ENCODE measurements around the gene CNPY3.
"Not testable (repeated sequence)": the region's sequence is repeated elsewhere in the genome, so short reads cannot be mapped to it uniquely, and the experiment has no call there.

The CNPY3 gene

GRCh38 chr6:42932412-42932811, 3.1 kb downstream of the CNPY3 start:
- H3K4me3 Mint-ChIP-seq, result peak overlapping the region; percentile 49
- H3K27me3 Mint-ChIP-seq, result no peaks in the 10 kb centered on the region
- H3K36me3 Mint-ChIP-seq (ENCODE audit: low read depth), result peaks cover 78% of the 10 kb centered on the region
- intact Hi-C loops (cut with micrococcal nuclease), result loop anchor here (5.0 kb wide), 1 partner anchor 50 kb away; the partner anchor contains the start of gene PPP2R5D
- peak overlapping the region; percentile 4 for H3K27ac Mint-ChIP-seq
- peaks cover 64% of the 10 kb centered on the region for H3K4me1 Mint-ChIP-seq (ENCODE audit: low read depth)
- H3K9me3 Mint-ChIP-seq, result no peaks in the 10 kb centered on the region

- peak overlapping the region; percentile 30 for H3K4me3 Mint-ChIP-seq
- no peaks in the 10 kb centered on the region for H3K27me3 Mint-ChIP-seq
- no peaks in the 10 kb centered on the region for H3K9me3 Mint-ChIP-seq
- peaks cover 86% of the 10 kb centered on the region for H3K36me3 Mint-ChIP-seq (ENCODE audit: low read depth)
- intact Hi-C loops (cut with micrococcal nuclease), result loop anchor here (5.0 kb wide), 1 partner anchor 49 kb away; the partner anchor contains the start of gene PPP2R5D
- peaks cover 68% of the 10 kb centered on the region for H3K4me1 Mint-ChIP-seq (ENCODE audit: low read depth)
- H3K27ac Mint-ChIP-seq, result no peak overlapping the region
Observed at GRCh38 chr6:42933205-42933604, 3.9 kb downstream of the CNPY3 start.

- peaks cover 96% of the 10 kb centered on the region for H3K36me3 Mint-ChIP-seq (ENCODE audit: low read depth)
- H3K27ac Mint-ChIP-seq, result no peak overlapping the region
- intact Hi-C loops (cut with micrococcal nuclease), result no loop called here
- no peaks in the 10 kb centered on the region for H3K9me3 Mint-ChIP-seq
- peaks cover 65% of the 10 kb centered on the region for H3K4me1 Mint-ChIP-seq (ENCODE audit: low read depth)
- no peaks in the 10 kb centered on the region for H3K27me3 Mint-ChIP-seq
- H3K4me3 Mint-ChIP-seq, result no peak overlapping the region
Observed at GRCh38 chr6:42935322-42935721, 6.0 kb downstream of the CNPY3 start.

- Mint-ChIP-seq H3K27me3 (no peaks in the 10 kb centered on the region), H3K4me3 (no peak overlapping the region), H3K4me1 (ENCODE audit: low read depth) (peaks cover 54% of the 10 kb centered on the region), H3K27ac (no peak overlapping the region), H3K36me3 (ENCODE audit: low read depth) (peaks cover 100% of the 10 kb centered on the region), H3K9me3 (no peaks in the 10 kb centered on the region)
- intact Hi-C loops (cut with micrococcal nuclease), result no loop called here
Observed at GRCh38 chr6:42936398-42936797, 7.1 kb downstream of the CNPY3 start.

- intact Hi-C loops (cut with micrococcal nuclease), result no loop called here
- H3K27ac Mint-ChIP-seq, result no peak overlapping the region
- H3K4me3 Mint-ChIP-seq, result no peak overlapping the region
- no peaks in the 10 kb centered on the region for H3K27me3 Mint-ChIP-seq
- H3K36me3 Mint-ChIP-seq (ENCODE audit: low read depth), result peaks cover 100% of the 10 kb centered on the region
- no peaks in the 10 kb centered on the region for H3K9me3 Mint-ChIP-seq
- H3K4me1 Mint-ChIP-seq (ENCODE audit: low read depth), result peaks cover 42% of the 10 kb centered on the region
Observed at GRCh38 chr6:42937548-42938427, 8.5 kb downstream of the CNPY3 start.

- H3K4me1 Mint-ChIP-seq (ENCODE audit: low read depth), result peaks cover 36% of the 10 kb centered on the region
- H3K4me3 Mint-ChIP-seq, result no peak overlapping the region
- H3K36me3 Mint-ChIP-seq (ENCODE audit: low read depth), result peaks cover 100% of the 10 kb centered on the region
- no peaks in the 10 kb centered on the region for H3K27me3 Mint-ChIP-seq
- no peak overlapping the region for H3K27ac Mint-ChIP-seq
- intact Hi-C loops (cut with micrococcal nuclease), result no loop called here
- H3K9me3 Mint-ChIP-seq, result no peaks in the 10 kb centered on the region
Observed at GRCh38 chr6:42938428-42938796, 9.1 kb downstream of the CNPY3 start.

GRCh38 chr6:42938987-42939809, 9.9 kb downstream of the CNPY3 start:
- Mint-ChIP-seq H3K36me3 (ENCODE audit: low read depth) (peaks cover 100% of the 10 kb centered on the region), H3K27ac (no peak overlapping the region), H3K9me3 (no peaks in the 10 kb centered on the region)

GRCh38 chr6:42939810-42940167, 10.5 kb downstream of the CNPY3 start:
- no peaks in the 10 kb centered on the region for H3K27me3 Mint-ChIP-seq
- H3K27ac Mint-ChIP-seq, result no peak overlapping the region
- H3K36me3 Mint-ChIP-seq (ENCODE audit: low read depth), result peaks cover 100% of the 10 kb centered on the region
- H3K9me3 Mint-ChIP-seq, result no peaks in the 10 kb centered on the region
- intact Hi-C loops (cut with micrococcal nuclease), result no loop called here
- peaks cover 24% of the 10 kb centered on the region for H3K4me1 Mint-ChIP-seq (ENCODE audit: low read depth)
- no peak overlapping the region for H3K4me3 Mint-ChIP-seq

More at GRCh38 chr6:42938987-42939809, 9.9 kb downstream of the CNPY3 start:
- H3K4me1 Mint-ChIP-seq (ENCODE audit: low read depth), result peaks cover 28% of the 10 kb centered on the region
- H3K27me3 Mint-ChIP-seq, result no peaks in the 10 kb centered on the region
- intact Hi-C loops (cut with micrococcal nuclease), result no loop called here
- H3K4me3 Mint-ChIP-seq, result no peak overlapping the region

- Mint-ChIP-seq H3K4me3 (no peak overlapping the region), H3K4me1 (ENCODE audit: low read depth) (peaks cover 19% of the 10 kb centered on the region), H3K27ac (no peak overlapping the region), H3K36me3 (ENCODE audit: low read depth) (peaks cover 100% of the 10 kb centered on the region), H3K27me3 (no peaks in the 10 kb centered on the region), H3K9me3 (no peaks in the 10 kb centered on the region)
- intact Hi-C loops (cut with micrococcal nuclease), result no loop called here
Observed at GRCh38 chr6:42940493-42941045, 11.3 kb downstream of the CNPY3 start.

- Mint-ChIP-seq H3K36me3 (ENCODE audit: low read depth) (peaks cover 98% of the 10 kb centered on the region), H3K4me1 (ENCODE audit: low read depth) (peaks cover 17% of the 10 kb centered on the region)
- H3K9me3 Mint-ChIP-seq; intact Hi-C loops (cut with micrococcal nuclease); H3K27me3 Mint-ChIP-seq; H3K27ac Mint-ChIP-seq; H3K4me3 Mint-ChIP-seq: not testable (repeated sequence)
Observed at GRCh38 chr6:42941356-42941755, 12.1 kb downstream of the CNPY3 start.

GRCh38 chr6:42942444-42942843, 13.2 kb downstream of the CNPY3 start:
- Mint-ChIP-seq H3K27ac (no peak overlapping the region), H3K9me3 (no peaks in the 10 kb centered on the region), H3K4me1 (ENCODE audit: low read depth) (peaks cover 17% of the 10 kb centered on the region), H3K4me3 (no peak overlapping the region), H3K27me3 (no peaks in the 10 kb centered on the region), H3K36me3 (ENCODE audit: low read depth) (peaks cover 98% of the 10 kb centered on the region)
- intact Hi-C loops (cut with micrococcal nuclease), result no loop called here

GRCh38 chr6:42947950-42948349, 18.7 kb downstream of the CNPY3 start:
- Mint-ChIP-seq H3K27me3 (no peaks in the 10 kb centered on the region), H3K4me1 (ENCODE audit: low read depth) (no peaks in the 10 kb centered on the region), H3K27ac (no peak overlapping the region), H3K36me3 (ENCODE audit: low read depth) (peaks cover 62% of the 10 kb centered on the region), H3K4me3 (no peak overlapping the region), H3K9me3 (no peaks in the 10 kb centered on the region)
- intact Hi-C loops (cut with micrococcal nuclease), result no loop called here

GRCh38 chr6:42952389-42952788, 23.1 kb downstream of the CNPY3 start:
- intact Hi-C loops (cut with micrococcal nuclease), result no loop called here
- Mint-ChIP-seq H3K4me1 (ENCODE audit: low read depth) (no peaks in the 10 kb centered on the region), H3K9me3 (no peaks in the 10 kb centered on the region), H3K27me3 (no peaks in the 10 kb centered on the region), H3K4me3 (no peak overlapping the region), H3K27ac (no peak overlapping the region), H3K36me3 (ENCODE audit: low read depth) (peaks cover 19% of the 10 kb centered on the region)

GRCh38 chr6:42954405-42954804, 25.1 kb downstream of the CNPY3 start:
- intact Hi-C loops (cut with micrococcal nuclease); H3K4me1 Mint-ChIP-seq (ENCODE audit: low read depth); H3K36me3 Mint-ChIP-seq (ENCODE audit: low read depth); H3K27ac Mint-ChIP-seq; H3K4me3 Mint-ChIP-seq; H3K9me3 Mint-ChIP-seq; H3K27me3 Mint-ChIP-seq: not testable (repeated sequence)
